Measurements from ENCODE around the gene GPC3.

DNA sequence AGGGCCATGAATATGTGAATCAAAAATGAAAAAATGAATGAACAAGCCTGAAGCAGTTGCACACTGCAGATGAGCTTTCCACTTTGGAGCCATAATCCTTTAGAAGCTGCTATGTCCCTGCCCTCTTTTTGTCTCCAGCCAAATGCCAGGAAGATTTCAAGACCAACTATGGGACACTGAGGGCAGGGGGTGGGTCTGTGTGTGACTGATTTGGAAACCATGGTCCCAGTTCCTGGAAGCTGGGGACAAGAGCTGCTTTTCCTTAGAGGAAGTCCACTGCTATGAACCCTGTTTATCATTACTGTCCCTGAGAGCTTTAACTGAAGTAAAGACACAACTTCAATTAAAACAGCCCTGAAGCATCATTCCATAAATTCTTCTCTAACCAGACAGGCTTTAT is 416.2 kb downstream of the GPC3 start:
- TF ChIP-seq, protein P1, sequence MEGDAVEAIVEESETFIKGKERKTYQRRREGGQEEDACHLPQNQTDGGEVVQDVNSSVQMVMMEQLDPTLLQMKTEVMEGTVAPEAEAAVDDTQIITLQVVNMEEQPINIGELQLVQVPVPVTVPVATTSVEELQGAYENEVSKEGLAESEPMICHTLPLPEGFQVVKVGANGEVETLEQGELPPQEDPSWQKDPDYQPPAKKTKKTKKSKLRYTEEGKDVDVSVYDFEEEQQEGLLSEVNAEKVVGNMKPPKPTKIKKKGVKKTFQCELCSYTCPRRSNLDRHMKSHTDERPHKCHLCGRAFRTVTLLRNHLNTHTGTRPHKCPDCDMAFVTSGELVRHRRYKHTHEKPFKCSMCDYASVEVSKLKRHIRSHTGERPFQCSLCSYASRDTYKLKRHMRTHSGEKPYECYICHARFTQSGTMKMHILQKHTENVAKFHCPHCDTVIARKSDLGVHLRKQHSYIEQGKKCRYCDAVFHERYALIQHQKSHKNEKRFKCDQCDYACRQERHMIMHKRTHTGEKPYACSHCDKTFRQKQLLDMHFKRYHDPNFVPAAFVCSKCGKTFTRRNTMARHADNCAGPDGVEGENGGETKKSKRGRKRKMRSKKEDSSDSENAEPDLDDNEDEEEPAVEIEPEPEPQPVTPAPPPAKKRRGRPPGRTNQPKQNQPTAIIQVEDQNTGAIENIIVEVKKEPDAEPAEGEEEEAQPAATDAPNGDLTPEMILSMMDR (conservative IDR thresholded peaks at IDR 0.05) = no peak
- TF ChIP-seq ZFX (IDR thresholded peaks at IDR 0.05) = no peak

Measured in C4-2B (cell line).